GM12891 (cell line): ENCODE measurements around the gene RYR1.
A peak's percentile ranks its signal among the peaks of the same experiment; 100 is the strongest.
"Not testable (repeated sequence)": the region's sequence is repeated elsewhere in the genome, so short reads cannot be mapped to it uniquely, and the experiment has no call there.

ENCODE experiments used
- DNase-seq: peaks from one replicate; pipeline ENCODE4 v3.0.0; 2011; ENCODE audit warnings: low spot score; ENCODE audit not compliant: insufficient read length
- FAIRE-seq: peaks from 2 replicates; lab custom pipeline; 2011; peaks lifted over from hg19 to GRCh38; lab: Jason Lieb, UNC
- PAX5 ChIP-seq: IDR thresholded peaks from 2 replicates; pipeline ENCODE4 v1.6.1; 2011; ENCODE audit warnings: low read length, moderate library complexity, mild to moderate bottlenecking; ENCODE audit not compliant: insufficient read depth, severe bottlenecking
- POLR2A ChIP-seq: IDR thresholded peaks from 2 replicates; pipeline ENCODE4 v1.6.1; 2011; ENCODE audit warnings: low read depth, low read length, control low read depth
- POLR2AphosphoS5 ChIP-seq: IDR thresholded peaks from 2 replicates; pipeline ENCODE4 v1.6.1; 2011; ENCODE audit warnings: low read depth, low read length, control low read depth
- POU2F2 ChIP-seq: IDR thresholded peaks from 2 replicates; pipeline ENCODE4 v1.6.1; 2011; ENCODE audit warnings: low read depth, mild to moderate bottlenecking, control low read depth, low read length, moderate library complexity
- SPI1 ChIP-seq: IDR thresholded peaks from 2 replicates; pipeline ENCODE4 v1.6.1; 2011; ENCODE audit warnings: low read depth, low read length, control low read depth
- TAF1 ChIP-seq: IDR thresholded peaks from 2 replicates; pipeline ENCODE4 v1.6.1; 2011; ENCODE audit warnings: low read depth, low read length, control low read depth

The RYR1 gene

GRCh38 chr19:38617764-38618589, 184.5 kb downstream of the RYR1 start, which contains the start of gene MAP4K1:
Gene MAP4K1 (minus strand): TSS chr19:38617953. CDS start chr19:38617895, 58 bp downstream.
- DNase-seq (peak; percentile 74), FAIRE-seq (peak; percentile 99)
- TF ChIP-seq SPI1: peak; percentile 43; the same call in 1 of the 2 replicates
- no peak for TF ChIP-seq PAX5
- peak; percentile 70 for TF ChIP-seq POLR2A
- peak; percentile 27; the same call in 1 of the 2 replicates for TF ChIP-seq POU2F2
- no peak for TF ChIP-seq POLR2AphosphoS5
- TF ChIP-seq TAF1: peak; percentile 25; the same call in 1 of the 2 replicates

DNA sequence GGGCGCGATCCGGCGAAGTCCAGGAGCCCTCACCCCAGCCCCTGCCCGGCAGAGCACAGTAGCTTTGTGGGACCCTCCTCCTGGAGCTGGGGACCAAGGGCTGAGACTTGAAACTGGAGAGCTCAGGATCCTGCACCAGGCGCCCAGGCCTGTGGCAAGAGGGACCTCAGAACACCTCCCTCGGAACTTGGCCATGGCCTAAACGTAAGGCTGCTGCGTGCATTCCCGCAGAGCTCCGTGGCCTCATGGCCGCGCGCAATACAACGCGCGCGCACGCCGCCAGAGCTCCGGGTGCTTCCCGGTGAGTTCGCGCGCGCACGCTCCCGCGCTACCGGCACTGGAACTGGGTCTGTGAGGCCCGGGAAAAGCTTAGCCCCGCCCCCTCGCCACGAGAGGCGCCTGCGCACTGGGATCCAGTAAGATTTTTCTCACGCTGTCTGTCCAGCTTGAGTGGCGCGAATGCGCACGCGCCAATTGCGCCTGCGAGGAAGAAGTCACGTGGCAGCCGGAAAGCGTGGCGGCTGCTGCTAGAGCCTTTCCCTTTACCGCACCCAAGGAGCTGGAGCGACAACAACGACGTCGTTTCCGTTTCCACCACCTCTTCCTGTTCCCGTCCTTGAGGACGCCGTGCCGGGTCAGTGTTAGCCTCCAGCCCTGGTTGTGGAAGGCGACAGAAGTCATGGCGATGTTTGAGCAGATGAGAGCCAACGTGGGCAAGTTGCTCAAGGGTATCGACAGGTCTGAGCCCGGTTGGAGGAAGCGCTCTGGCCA, 185.3 kb downstream of the RYR1 start, which contains the start of gene EIF3K:
Gene EIF3K, plus strand, starts transcription at position 599 of the 771 bp plus-strand sequence. Its CDS starts 81 bp downstream, at position 680.
- TF ChIP-seq PAX5 (no peak), POU2F2 (peak; percentile 83), POLR2AphosphoS5 (peak; percentile 97), TAF1 (peak; percentile 84), SPI1 (peak; percentile 58), POLR2A (peak; percentile 97)
- FAIRE-seq (peak; percentile 99), DNase-seq (peak; percentile 88)

GRCh38 chr19:38619361-38620174, 186.1 kb downstream of the RYR1 start:
- DNase-seq (no peak), FAIRE-seq (no peak)
- no peak for TF ChIP-seq TAF1

- TF ChIP-seq SPI1 (no peak), TAF1 (no peak)
- FAIRE-seq: no peak
- no peak for DNase-seq
These were observed 191.3 kb downstream of the RYR1 start for GRCh38 chr19:38624822-38625221.

- no peak for TF ChIP-seq PAX5
- no peak for TF ChIP-seq POLR2A
- TF ChIP-seq SPI1: no peak
- no peak for TF ChIP-seq POU2F2
- no peak for TF ChIP-seq POLR2AphosphoS5
- TF ChIP-seq TAF1: no peak
- FAIRE-seq (no peak), DNase-seq (no peak)
These were observed 192.9 kb downstream of the RYR1 start for GRCh38 chr19:38626401-38626800.

- no peak for DNase-seq
- TF ChIP-seq POLR2AphosphoS5: no peak
- TF ChIP-seq SPI1: no peak
- no peak for TF ChIP-seq POU2F2
- TF ChIP-seq PAX5: no peak
- no peak for TF ChIP-seq TAF1
- TF ChIP-seq POLR2A: no peak
- FAIRE-seq: no peak
These were observed 196.1 kb downstream of the RYR1 start for GRCh38 chr19:38629568-38629967.

- not testable (repeated sequence) for FAIRE-seq, DNase-seq
These were observed 197.8 kb downstream of the RYR1 start for GRCh38 chr19:38631301-38631700.

DNA sequence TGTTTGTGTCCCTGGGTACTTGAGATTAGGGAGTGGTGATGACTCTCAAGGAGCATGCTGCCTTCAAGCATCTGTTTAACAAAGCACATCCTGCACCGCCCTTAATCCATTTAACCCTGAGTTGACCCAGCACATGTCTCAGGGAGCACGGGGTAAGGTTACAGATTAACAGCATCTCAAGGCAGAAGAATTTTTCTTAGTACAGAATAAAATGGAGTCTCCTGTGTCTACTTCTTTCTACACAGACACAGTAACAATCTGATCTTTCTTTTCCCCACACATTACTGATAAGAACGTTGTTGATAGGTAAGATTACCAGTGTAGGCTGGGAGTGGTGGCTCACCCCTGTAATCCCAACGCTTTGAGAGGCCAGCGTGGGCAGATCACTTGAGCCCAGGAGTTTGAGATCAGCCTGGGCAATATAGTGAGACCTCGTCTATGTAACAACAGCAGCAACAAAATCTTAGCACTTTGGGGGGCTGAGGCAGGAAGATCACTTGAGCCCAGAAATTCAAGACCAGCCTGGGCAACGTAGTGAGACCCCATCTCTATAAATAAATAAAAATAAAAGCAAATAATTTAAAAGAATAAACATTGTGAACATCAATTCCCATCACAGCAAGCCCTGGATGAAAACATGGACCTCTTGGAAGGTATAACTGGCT, 198.5 kb downstream of the RYR1 start:
- FAIRE-seq, DNase-seq: not testable (repeated sequence)

GRCh38 chr19:38632476-38633213, 199.2 kb downstream of the RYR1 start:
- TF ChIP-seq SPI1 (no peak), TAF1 (no peak), PAX5 (no peak), POLR2AphosphoS5 (no peak), POLR2A (no peak), POU2F2 (no peak)
- DNase-seq (no peak), FAIRE-seq (no peak)
